Gastroesophageal sphincter (tissue), 4 donors: ENCODE data around the gene GRN. TPM values are rescaled to one million over a fixed set of nuclear protein-coding genes. Genes with fewer than 3 reads are reported as not detected.
A peak's percentile ranks its signal among the peaks of the same experiment; 100 is the strongest.
"Not testable (repeated sequence)": the region's sequence is repeated elsewhere in the genome, so short reads cannot be mapped to it uniquely, and the experiment has no call there.

Experiments
- ATAC-seq: fragments of 150-250 bp; one replicate; pipeline ENCODE4 v1.9.1; 2016; ENCODE audit warnings: mild to moderate bottlenecking, moderate library complexity
- H3K27ac ChIP-seq, 4 donors: fragments of 200-600 bp; sonication (generic) in 3 of 4; 1 replicate in 3 of 4; 2 replicates in 1 of 4; pipeline ENCODE4 v1.5.1; 2016 to 2019
- H3K27me3 ChIP-seq: fragments of 200-600 bp; sonication (generic); one replicate; pipeline ENCODE4 v1.5.1; 2019
- H3K36me3 ChIP-seq, 2 donors: fragments of 200-600 bp; sonication (generic); one replicate each; pipeline ENCODE4 v1.5.1; 2019; ENCODE audit warnings: control low read depth in 1 of 2
- H3K4me1 ChIP-seq, 3 donors: fragments of 200-600 bp; sonication (generic); 1 replicate in 2 of 3; 2 replicates in 1 of 3; pipeline ENCODE4 v1.5.1; 2016 to 2019; ENCODE audit warnings: control low read depth in 2 of 3
- H3K4me3 ChIP-seq, 2 donors: fragments of 200-600 bp; sonication (generic); one replicate each; pipeline ENCODE4 v1.5.1; 2019; ENCODE audit warnings: mild to moderate bottlenecking in 1 of 2, moderate library complexity in 1 of 2
- H3K9me3 ChIP-seq, 3 donors: fragments of 200-600 bp; sonication (generic); one replicate each; pipeline ENCODE4 v1.5.1; 2017 to 2019; ENCODE audit warnings: control low read depth in 2 of 3
- EP300 ChIP-seq: sonication (generic); formaldehyde crosslinking; IDR thresholded peaks from one replicate; pipeline ENCODE4 v1.6.1; 2017; ENCODE audit warnings: antibody characterized with exemption, mild to moderate bottlenecking
- POLR2A ChIP-seq, 2 donors: fragments of 450-650 bp; IDR thresholded peaks; one replicate each; pipeline ENCODE4 v1.6.1; 2017; ENCODE audit warnings: antibody characterized with exemption in 2 of 2, mild to moderate bottlenecking in 2 of 2, moderate library complexity in 1 of 2
- POLR2AphosphoS5 ChIP-seq: sonication (generic); formaldehyde crosslinking; IDR thresholded peaks from one replicate; pipeline ENCODE4 v1.6.1; 2017; ENCODE audit warnings: antibody characterized with exemption
- WGBS, 2 donors: methylation state at CpG; one replicate each; pipeline ENCODE4 v1.1.5; 2018; ENCODE audit warnings: low coverage in 1 of 2; 5-methylcytosine and 5-hydroxymethylcytosine counted together
- total RNA-seq, 4 donors: library from RNA; depleted of rRNA; stranded (reverse); fragments of >200 nt; gene quantifications; one replicate each; pipeline ENCODE4 v1.1.0, GENCODE V29; 2016
- TF ChIP-seq, protein P1 (sequence below), 4 experiments: fragments of 200-600 bp in 2 of 4; fragments of 450-650 bp in 2 of 4; sonication (generic) in 1 of 4; IDR thresholded peaks; one replicate each; pipeline ENCODE4 v1.5.1; 2017 to 2019; ENCODE audit warnings: antibody characterized with exemption in 4 of 4, mild to moderate bottlenecking in 2 of 4, moderate library complexity in 2 of 4

Gene GRN
- total RNA-seq, 4 donors from 2014 or later: 108 to 237 (median 182) TPM

DNA sequence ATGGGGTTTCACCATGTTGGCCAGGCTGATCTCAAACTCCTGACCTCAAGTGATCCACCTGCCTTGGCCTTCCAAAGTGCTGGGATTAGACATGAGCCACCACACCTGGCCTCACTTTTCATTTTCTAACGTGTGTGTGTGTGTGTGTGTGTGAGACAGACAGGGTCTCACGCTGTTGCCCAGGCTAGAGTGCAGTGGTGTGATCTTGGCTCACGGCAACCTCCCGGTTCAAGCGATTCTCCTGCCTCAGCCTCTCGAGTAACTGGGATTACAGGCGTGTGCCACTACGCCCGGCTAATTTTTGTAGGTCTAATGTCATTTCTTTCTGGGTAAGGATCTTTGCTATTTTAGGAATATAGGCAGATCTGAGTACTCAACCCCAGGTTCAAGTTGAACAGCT lies 49.0 kb downstream of the GRN start:
- ATAC-seq, H3K27me3 ChIP-seq, H3K9me3 ChIP-seq, H3K4me1 ChIP-seq, H3K4me3 ChIP-seq, H3K27ac ChIP-seq: not testable (repeated sequence)
- peaks cover 0 to 25% of the 10 kb centered on the region in 2 donors for H3K36me3 ChIP-seq
- TF ChIP-seq, protein P1, sequence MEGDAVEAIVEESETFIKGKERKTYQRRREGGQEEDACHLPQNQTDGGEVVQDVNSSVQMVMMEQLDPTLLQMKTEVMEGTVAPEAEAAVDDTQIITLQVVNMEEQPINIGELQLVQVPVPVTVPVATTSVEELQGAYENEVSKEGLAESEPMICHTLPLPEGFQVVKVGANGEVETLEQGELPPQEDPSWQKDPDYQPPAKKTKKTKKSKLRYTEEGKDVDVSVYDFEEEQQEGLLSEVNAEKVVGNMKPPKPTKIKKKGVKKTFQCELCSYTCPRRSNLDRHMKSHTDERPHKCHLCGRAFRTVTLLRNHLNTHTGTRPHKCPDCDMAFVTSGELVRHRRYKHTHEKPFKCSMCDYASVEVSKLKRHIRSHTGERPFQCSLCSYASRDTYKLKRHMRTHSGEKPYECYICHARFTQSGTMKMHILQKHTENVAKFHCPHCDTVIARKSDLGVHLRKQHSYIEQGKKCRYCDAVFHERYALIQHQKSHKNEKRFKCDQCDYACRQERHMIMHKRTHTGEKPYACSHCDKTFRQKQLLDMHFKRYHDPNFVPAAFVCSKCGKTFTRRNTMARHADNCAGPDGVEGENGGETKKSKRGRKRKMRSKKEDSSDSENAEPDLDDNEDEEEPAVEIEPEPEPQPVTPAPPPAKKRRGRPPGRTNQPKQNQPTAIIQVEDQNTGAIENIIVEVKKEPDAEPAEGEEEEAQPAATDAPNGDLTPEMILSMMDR (IDR thresholded peaks at IDR 0.05): peak in 1 of 4 experiments; percentile 8
- 88 to 100% methylated on average over 1 to 4 of the region's 9 CpGs for WGBS, 2 donors

DNA sequence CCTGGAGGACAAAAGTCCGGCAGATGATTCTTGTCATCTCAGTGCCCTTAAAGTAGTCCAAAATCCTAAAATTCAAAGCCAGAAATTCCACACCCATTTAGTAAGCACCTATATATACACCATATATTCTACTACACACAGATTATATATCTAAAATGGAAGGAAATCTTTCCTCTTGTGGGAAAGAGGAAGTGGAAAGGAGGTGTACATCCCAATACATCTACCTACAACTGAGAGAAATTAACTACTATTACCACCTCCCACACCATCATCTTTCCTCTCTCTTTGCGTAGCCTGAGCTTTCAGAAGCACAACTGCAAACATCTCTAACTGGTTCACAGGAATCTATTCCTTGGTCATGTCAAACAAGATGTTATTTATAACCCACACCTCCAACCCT lies 49.7 kb downstream of the GRN start:
- ATAC-seq: no peak
- Histone ChIP-seq H3K9me3 (no peaks in the 10 kb centered on the region), H3K36me3 (peaks cover 0 to 32% of the 10 kb centered on the region in 2 donors), H3K4me1 (no peaks in the 10 kb centered on the region), H3K27me3 (no peaks in the 10 kb centered on the region), H3K27ac (no peak overlapping the region), H3K4me3 (no peak overlapping the region)
- 100% methylated on average over 2 of the region's 2 CpGs for WGBS, 2 donors
- TF ChIP-seq EP300 (no peak), POLR2AphosphoS5 (no peak), POLR2A (IDR thresholded peaks at IDR 0.05) (no peak)
- TF ChIP-seq, protein P1 (IDR thresholded peaks at IDR 0.05): no peak

DNA sequence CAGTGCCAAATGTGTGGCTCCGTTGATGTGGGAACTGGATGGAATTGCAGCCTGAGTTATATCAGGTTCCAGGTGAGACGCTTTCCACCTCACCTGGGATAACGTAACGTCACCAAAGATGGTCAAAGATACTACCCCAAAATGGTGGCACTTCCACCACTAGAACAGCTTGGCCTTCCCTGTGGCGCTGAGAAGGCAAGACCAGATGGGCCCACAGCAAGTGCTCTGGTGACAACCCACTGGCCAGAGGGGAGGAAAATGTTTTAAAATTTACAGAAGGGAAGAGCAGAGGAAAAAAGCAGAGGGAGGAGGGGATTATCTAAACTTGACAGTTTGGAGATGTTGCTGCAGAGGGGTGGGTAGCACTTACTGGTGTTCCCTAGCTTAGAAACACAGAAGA lies 51.8 kb downstream of the GRN start:
- ATAC-seq: no peak
- Histone ChIP-seq H3K4me3 (no peak overlapping the region), H3K36me3 (peaks cover 0 to 54% of the 10 kb centered on the region in 2 donors), H3K27me3 (no peaks in the 10 kb centered on the region), H3K27ac (no peak overlapping the region), H3K9me3 (no peaks in the 10 kb centered on the region), H3K4me1 (no peaks in the 10 kb centered on the region)
- TF ChIP-seq EP300: no peak
- no peak for TF ChIP-seq POLR2A (IDR thresholded peaks at IDR 0.05)
- no peak for TF ChIP-seq POLR2AphosphoS5
- 94% methylated on average over 5 of the region's 5 CpGs; no CpG with 5 or more reads in 1 of the 2 donors for WGBS, 2 donors

DNA sequence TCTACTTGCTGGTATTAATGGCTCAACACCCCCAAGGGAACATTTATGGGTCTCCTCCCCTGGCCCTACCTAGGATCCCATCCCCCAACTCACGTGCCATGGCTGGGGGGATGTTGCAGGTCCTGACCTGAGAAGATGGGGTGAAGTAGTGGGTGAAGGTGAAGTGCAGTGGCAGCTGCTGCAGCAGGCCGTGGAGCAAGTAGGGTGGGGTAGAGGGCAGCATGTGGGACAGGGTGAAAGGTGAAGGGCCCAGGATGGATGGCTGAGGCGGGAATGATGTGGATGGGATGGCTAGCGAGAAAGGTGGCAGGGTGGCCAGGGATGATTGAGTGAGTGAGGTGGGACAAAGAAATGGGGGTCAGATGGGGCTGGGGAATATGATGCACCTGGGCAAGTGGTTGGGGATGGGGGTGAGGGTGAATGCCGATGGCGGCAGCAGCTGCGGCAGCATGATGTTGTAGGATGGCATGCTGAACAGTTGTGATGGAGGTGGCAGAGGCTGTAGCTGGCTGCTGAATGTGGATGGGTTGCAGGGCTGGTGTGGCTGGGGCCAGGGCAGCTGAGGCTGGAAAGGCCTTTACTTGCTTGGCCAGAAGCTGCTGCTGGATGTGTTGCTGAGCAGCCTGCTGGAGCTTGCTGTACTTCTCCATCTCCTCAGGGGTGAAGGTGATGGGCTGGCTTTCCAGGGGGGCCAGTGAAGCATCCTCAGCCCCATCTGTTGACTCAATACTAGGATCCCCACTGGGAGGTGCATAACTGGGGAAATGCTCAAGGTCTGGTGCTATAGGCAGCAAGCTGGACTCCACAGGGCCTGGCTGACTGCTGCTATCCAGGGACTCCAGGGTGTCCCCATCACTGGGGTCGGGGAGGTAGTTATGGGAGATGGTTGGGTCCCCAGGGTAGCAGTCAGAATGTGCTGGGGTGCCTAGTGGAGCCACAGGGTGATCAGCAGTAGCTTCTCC lies 52.7 kb downstream of the GRN start:
- H3K4me3 ChIP-seq: no peak overlapping the region
- no peak for ATAC-seq
- H3K36me3 ChIP-seq: peaks cover 0 to 62% of the 10 kb centered on the region in 2 donors

More for the DNA sequence above, 52.7 kb downstream of the GRN start:
- TF ChIP-seq EP300 (no peak), POLR2A (IDR thresholded peaks at IDR 0.05) (no peak), POLR2AphosphoS5 (no peak)
- TF ChIP-seq, protein P1 (IDR thresholded peaks at IDR 0.05): no peak
- Histone ChIP-seq H3K27me3 (no peaks in the 10 kb centered on the region), H3K27ac (no peak overlapping the region), H3K9me3 (no peaks in the 10 kb centered on the region), H3K4me1 (no peaks in the 10 kb centered on the region)
- 88 to 97% methylated on average over 6 of the region's 8 CpGs for WGBS, 2 donors
